NCI-H2081 treated with DMSO at 0.1 percent for 48 hours (cell line): Measurements from ENCODE around the gene ADAT3.

Experiments used
- DNase-seq: peaks from one replicate; lab custom pipeline; 2025; lab: John Stamatoyannopoulos, UW

The ADAT3 gene

GRCh38 chr19:1905110-1905862, at the start of gene ADAT3, which contains the start of gene SCAMP4:
Gene ADAT3, plus strand, starts transcription at chr19:1905399. Its CDS starts 6,649 bp downstream, at chr19:1912048.
Gene SCAMP4, plus strand, starts transcription at chr19:1905399. Its CDS starts 9,621 bp downstream, at chr19:1915020.
- DNase-seq, result peak; percentile 82

- DNase-seq, result no peak
These were observed 49.4 kb upstream of the ADAT3 start for GRCh38 chr19:1855828-1856255.

GRCh38 chr19:1856345-1856697, 48.9 kb upstream of the ADAT3 start:
- DNase-seq, result no peak

- DNase-seq, result no peak
These were observed 48.2 kb upstream of the ADAT3 start for GRCh38 chr19:1856698-1857603.

- DNase-seq, result no peak
These were observed 47.4 kb upstream of the ADAT3 start for GRCh38 chr19:1857648-1858326.

- DNase-seq, result no peak
These were observed 46.7 kb upstream of the ADAT3 start for GRCh38 chr19:1858412-1859081.

- DNase-seq, result no peak
These were observed 45.8 kb upstream of the ADAT3 start for GRCh38 chr19:1859331-1859781.

- DNase-seq, result no peak
These were observed 45.0 kb upstream of the ADAT3 start for GRCh38 chr19:1860042-1860775.

GRCh38 chr19:1860821-1861598, 44.2 kb upstream of the ADAT3 start:
- DNase-seq, result no peak

- no peak for DNase-seq
These were observed 43.6 kb upstream of the ADAT3 start for GRCh38 chr19:1861599-1862031.

GRCh38 chr19:1862068-1862423, 43.2 kb upstream of the ADAT3 start:
- DNase-seq, result no peak

GRCh38 chr19:1862424-1863327, 42.5 kb upstream of the ADAT3 start:
- DNase-seq, result no peak

GRCh38 chr19:1863328-1863637, 41.9 kb upstream of the ADAT3 start, which contains the start of gene KLF16:
Gene KLF16, minus strand, starts transcription at chr19:1863579. Its CDS starts 82 bp downstream, at chr19:1863497.
- DNase-seq, result no peak

GRCh38 chr19:1863638-1864479, 41.3 kb upstream of the ADAT3 start:
- peak; percentile 68 for DNase-seq

GRCh38 chr19:1864480-1865171, 40.6 kb upstream of the ADAT3 start:
- DNase-seq, result no peak

GRCh38 chr19:1865172-1866010, 39.8 kb upstream of the ADAT3 start:
- no peak for DNase-seq
